Upper lobe of left lung (tissue), 6 donors: ENCODE measurements around the gene ADCY5. TPM values are rescaled to one million over a fixed set of nuclear protein-coding genes. Genes with fewer than 3 reads are reported as not detected.
A peak's percentile ranks its signal among the peaks of the same experiment; 100 is the strongest.

Experiments
- ATAC-seq, 2 donors: fragments of 200-7000 bp; cut with Tn5 transposase; one replicate each; pipeline ENCODE4 v1.9.1; 2022; ENCODE audit warnings: mild to moderate bottlenecking in 2 of 2, moderate library complexity in 2 of 2; ENCODE audit not compliant: low FRiP score in 2 of 2
- DNase-seq, 2 donors: peaks; one replicate each; pipeline ENCODE4 v3.0.0-alpha.2; 2019 to 2020
- H3K27ac ChIP-seq, 4 donors: fragments of 200-600 bp; sonication (generic); one replicate each; pipeline ENCODE4 v1.5.1; 2016 to 2019
- H3K27me3 ChIP-seq, 4 donors: fragments of 200-600 bp; sonication (generic); one replicate each; pipeline ENCODE4 v1.5.1; 2017 to 2019
- H3K36me3 ChIP-seq, 4 donors: fragments of 200-600 bp; sonication (generic); one replicate each; pipeline ENCODE4 v1.5.1; 2016 to 2019
- H3K4me1 ChIP-seq, 4 donors: fragments of 200-600 bp; sonication (generic); one replicate each; pipeline ENCODE4 v1.5.1; 2018 to 2019
- H3K4me3 ChIP-seq, 4 donors: fragments of 200-600 bp; sonication (generic); one replicate each; pipeline ENCODE4 v1.5.1; 2017 to 2019; ENCODE audit warnings: mild to moderate bottlenecking in 2 of 4, moderate library complexity in 1 of 4
- H3K9me3 ChIP-seq, 4 donors: fragments of 200-600 bp; sonication (generic); one replicate each; pipeline ENCODE4 v1.5.1; 2018 to 2019
- CTCF ChIP-seq, 6 experiments: fragments of 450-650 bp in 4 of 6; fragments of 200-600 bp in 2 of 6; sonication (generic) in 2 of 6; IDR thresholded peaks; one replicate each; pipeline ENCODE4 v1.5.1; 2016 to 2019; ENCODE audit warnings: antibody characterized with exemption in 6 of 6
- EP300 ChIP-seq, 4 donors: sonication (generic); formaldehyde crosslinking; IDR thresholded peaks; one replicate each; pipeline ENCODE4 v1.5.1; 2017; ENCODE audit warnings: antibody characterized with exemption in 4 of 4, control low read depth in 2 of 4
- POLR2A ChIP-seq, 4 donors: fragments of 450-650 bp; IDR thresholded peaks; one replicate each; pipeline ENCODE4 v1.5.1; 2016 to 2017; ENCODE audit warnings: antibody characterized with exemption in 4 of 4, mild to moderate bottlenecking in 2 of 4
- POLR2AphosphoS5 ChIP-seq, 2 donors: sonication (generic); formaldehyde crosslinking; IDR thresholded peaks; one replicate each; pipeline ENCODE4 v1.5.1; 2017; ENCODE audit warnings: antibody characterized with exemption in 2 of 2
- WGBS, 2 donors: methylation state at CpG; one replicate each; pipeline ENCODE4 v1.1.5; 2017 to 2018; 5-methylcytosine and 5-hydroxymethylcytosine counted together
- total RNA-seq, 6 donors: library from RNA; depleted of rRNA in 4 of 6; stranded (reverse); fragments of >200 nt in 4 of 6; gene quantifications; one replicate each; pipeline versions ENCODE4 v1.1.0 to v1.2.1, GENCODE V29; 2016 to 2021
- donor health status: DM: no; HTN: no; CAD: no; lungs with moderate emphysema.
- donor health status: DM: no; HTN: yes; CAD: no; lungs with severe emphysema.

Gene ADCY5
- total RNA-seq, 6 donors from 2014 or later = 2.1 to 23.0 (median 3.2) TPM

GRCh38 chr3:123331006-123331405 is 117.9 kb downstream of the ADCY5 start:
- WGBS, 2 donors = 63 to 77% methylated on average over 8 of the region's 8 CpGs
- Histone ChIP-seq H3K4me1 (no peaks in the 10 kb centered on the region), H3K36me3 (no peaks in the 10 kb centered on the region), H3K4me3 (no peak overlapping the region), H3K27me3 (no peaks in the 10 kb centered on the region), H3K27ac (peak overlapping the region in 1 of 4 donors; percentile 17), H3K9me3 (no peaks in the 10 kb centered on the region)
- TF ChIP-seq CTCF (IDR thresholded peaks at IDR 0.05) = no peak
- no peak for TF ChIP-seq POLR2A (IDR thresholded peaks at IDR 0.05)
- no peak for TF ChIP-seq POLR2AphosphoS5 (IDR thresholded peaks at IDR 0.05)
- TF ChIP-seq EP300 (IDR thresholded peaks at IDR 0.05) = no peak
- DNase-seq = no peak
- ATAC-seq = no peak

DNA sequence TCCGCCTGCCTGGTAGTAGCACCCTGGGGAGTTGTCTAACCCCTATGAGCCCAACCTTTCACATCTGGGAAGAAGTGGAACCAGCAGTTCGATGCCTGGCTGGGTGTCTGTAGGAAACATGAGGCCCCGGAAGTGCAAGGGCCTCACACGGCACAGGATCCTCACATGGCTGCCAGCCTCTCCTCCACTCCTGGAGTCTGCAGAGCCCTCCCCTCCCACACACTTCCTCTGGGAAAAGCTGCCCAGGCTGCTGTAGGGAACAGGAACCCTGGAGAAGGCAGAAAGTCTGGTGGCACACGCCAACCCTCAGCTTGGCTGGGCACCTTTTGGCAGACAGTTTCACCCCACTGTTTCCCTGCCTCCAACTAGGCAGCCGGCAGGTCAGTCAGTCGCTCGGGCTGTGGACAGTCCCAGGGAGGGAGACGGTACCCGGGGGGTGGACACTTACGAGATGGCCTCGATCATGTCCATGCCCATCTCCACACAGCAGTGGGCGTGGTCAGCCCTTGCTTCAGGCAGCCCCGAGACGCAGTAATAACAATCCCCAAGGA is 118.4 kb downstream of the ADCY5 start:
- H3K4me3 ChIP-seq = no peak overlapping the region
- no peaks in the 10 kb centered on the region for H3K4me1 ChIP-seq
- no peaks in the 10 kb centered on the region for H3K27me3 ChIP-seq
- no peak for TF ChIP-seq POLR2A (IDR thresholded peaks at IDR 0.05)
- H3K9me3 ChIP-seq = no peaks in the 10 kb centered on the region
- 77 to 80% methylated on average over 8 to 15 of the region's 15 CpGs for WGBS, 2 donors
- DNase-seq (no peak), ATAC-seq (no peak)
- no peaks in the 10 kb centered on the region for H3K36me3 ChIP-seq
- H3K27ac ChIP-seq = no peak overlapping the region

GRCh38 chr3:123329636-123330340 is 119.1 kb downstream of the ADCY5 start:
- ATAC-seq (no peak), DNase-seq (no peak)
- Histone ChIP-seq H3K4me1 (no peaks in the 10 kb centered on the region), H3K27ac (no peak overlapping the region), H3K4me3 (no peak overlapping the region), H3K27me3 (no peaks in the 10 kb centered on the region), H3K36me3 (no peaks in the 10 kb centered on the region), H3K9me3 (no peaks in the 10 kb centered on the region)
- WGBS, 2 donors = 75 to 76% methylated on average over 10 of the region's 10 CpGs
- TF ChIP-seq POLR2AphosphoS5 (IDR thresholded peaks at IDR 0.05) = no peak
- TF ChIP-seq CTCF (IDR thresholded peaks at IDR 0.05) = no peak
- no peak for TF ChIP-seq POLR2A (IDR thresholded peaks at IDR 0.05)
- TF ChIP-seq EP300 (IDR thresholded peaks at IDR 0.05) = no peak

GRCh38 chr3:123328851-123329635 is 119.8 kb downstream of the ADCY5 start:
- Histone ChIP-seq H3K4me3 (no peak overlapping the region), H3K36me3 (no peaks in the 10 kb centered on the region), H3K9me3 (no peaks in the 10 kb centered on the region), H3K27ac (no peak overlapping the region), H3K27me3 (no peaks in the 10 kb centered on the region), H3K4me1 (no peaks in the 10 kb centered on the region)
- TF ChIP-seq EP300 (IDR thresholded peaks at IDR 0.05) = no peak
- TF ChIP-seq CTCF (IDR thresholded peaks at IDR 0.05) = peak; percentile 84 to 93 (median 92)
- DNase-seq = peak; percentile 81 to 95
- 17 to 25% methylated on average over 6 to 13 of the region's 13 CpGs for WGBS, 2 donors
- peak; percentile 75 to 83 for ATAC-seq

GRCh38 chr3:123327956-123328850 is 120.7 kb downstream of the ADCY5 start:
- no peak overlapping the region for H3K27ac ChIP-seq
- ATAC-seq (no peak), DNase-seq (no peak)

More at GRCh38 chr3:123327956-123328850, 120.7 kb downstream of the ADCY5 start:
- TF ChIP-seq POLR2A (IDR thresholded peaks at IDR 0.05) = no peak
- TF ChIP-seq CTCF (IDR thresholded peaks at IDR 0.05) = no peak
- no peak for TF ChIP-seq POLR2AphosphoS5 (IDR thresholded peaks at IDR 0.05)
- no peak for TF ChIP-seq EP300 (IDR thresholded peaks at IDR 0.05)
- 73 to 77% methylated on average over 12 to 25 of the region's 25 CpGs for WGBS, 2 donors
- H3K27me3 ChIP-seq = no peaks in the 10 kb centered on the region
- H3K36me3 ChIP-seq = no peaks in the 10 kb centered on the region
- no peaks in the 10 kb centered on the region for H3K9me3 ChIP-seq
- H3K4me3 ChIP-seq = no peak overlapping the region
- no peaks in the 10 kb centered on the region for H3K4me1 ChIP-seq
